ENCODE measurements around the gene PCK1.

PCK1 gene

DNA sequence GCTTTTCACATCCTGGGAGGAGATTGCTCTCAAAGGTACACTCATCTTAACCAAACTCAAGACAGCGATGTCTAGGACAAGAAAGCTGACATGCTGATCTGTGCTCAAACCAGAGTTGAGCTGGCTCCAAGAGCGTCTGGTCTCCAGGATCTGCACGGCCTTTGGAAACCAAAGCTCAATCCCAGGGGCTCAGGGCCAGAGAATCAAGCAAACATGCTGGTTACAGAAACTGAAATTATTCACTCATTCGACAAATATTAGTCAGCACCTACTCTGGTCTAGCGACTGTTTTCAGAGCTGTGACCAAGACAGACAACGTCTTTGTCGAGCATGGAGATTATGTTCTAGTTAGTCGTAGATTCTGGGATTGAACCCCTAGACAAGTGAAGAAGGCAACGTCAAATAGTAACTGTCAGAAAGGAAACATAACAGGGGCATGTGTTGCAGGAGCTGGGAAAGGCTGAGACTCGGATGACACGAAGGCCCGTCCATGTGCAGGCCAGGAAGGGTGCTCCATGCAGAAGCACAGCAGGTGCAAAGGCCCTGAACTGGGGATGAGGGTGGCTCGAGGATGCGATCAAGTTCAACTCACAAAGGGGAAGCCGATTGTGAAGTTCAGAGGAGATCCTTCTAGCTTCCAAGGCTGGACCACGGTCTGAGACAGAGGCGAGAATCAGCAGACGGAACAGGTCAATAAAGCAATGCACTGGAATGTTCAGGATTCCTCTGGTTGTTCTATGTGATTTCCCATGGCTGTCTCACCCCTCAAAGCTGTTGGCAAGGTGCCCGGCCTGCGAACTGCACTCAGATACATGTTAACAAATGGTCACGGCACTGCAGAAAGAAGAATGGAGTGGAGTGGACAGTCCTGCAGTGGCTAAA lies 12.5 kb upstream of the PCK1 start:
- TF ChIP-seq, protein P1, sequence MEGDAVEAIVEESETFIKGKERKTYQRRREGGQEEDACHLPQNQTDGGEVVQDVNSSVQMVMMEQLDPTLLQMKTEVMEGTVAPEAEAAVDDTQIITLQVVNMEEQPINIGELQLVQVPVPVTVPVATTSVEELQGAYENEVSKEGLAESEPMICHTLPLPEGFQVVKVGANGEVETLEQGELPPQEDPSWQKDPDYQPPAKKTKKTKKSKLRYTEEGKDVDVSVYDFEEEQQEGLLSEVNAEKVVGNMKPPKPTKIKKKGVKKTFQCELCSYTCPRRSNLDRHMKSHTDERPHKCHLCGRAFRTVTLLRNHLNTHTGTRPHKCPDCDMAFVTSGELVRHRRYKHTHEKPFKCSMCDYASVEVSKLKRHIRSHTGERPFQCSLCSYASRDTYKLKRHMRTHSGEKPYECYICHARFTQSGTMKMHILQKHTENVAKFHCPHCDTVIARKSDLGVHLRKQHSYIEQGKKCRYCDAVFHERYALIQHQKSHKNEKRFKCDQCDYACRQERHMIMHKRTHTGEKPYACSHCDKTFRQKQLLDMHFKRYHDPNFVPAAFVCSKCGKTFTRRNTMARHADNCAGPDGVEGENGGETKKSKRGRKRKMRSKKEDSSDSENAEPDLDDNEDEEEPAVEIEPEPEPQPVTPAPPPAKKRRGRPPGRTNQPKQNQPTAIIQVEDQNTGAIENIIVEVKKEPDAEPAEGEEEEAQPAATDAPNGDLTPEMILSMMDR (IDR thresholded peaks at IDR 0.05; ENCODE audit: low read depth, low read length, missing control alignments) = no peak
- no peak overlapping the region for H3K4me3 ChIP-seq (ENCODE audit: low read depth, low read length)
- in situ Hi-C loops (cut with HindIII; ENCODE audit: low sequenced_read_pairs) = no loop called here
- DNase-seq (ENCODE audit: low read depth) = peak; percentile 11

DNA sequence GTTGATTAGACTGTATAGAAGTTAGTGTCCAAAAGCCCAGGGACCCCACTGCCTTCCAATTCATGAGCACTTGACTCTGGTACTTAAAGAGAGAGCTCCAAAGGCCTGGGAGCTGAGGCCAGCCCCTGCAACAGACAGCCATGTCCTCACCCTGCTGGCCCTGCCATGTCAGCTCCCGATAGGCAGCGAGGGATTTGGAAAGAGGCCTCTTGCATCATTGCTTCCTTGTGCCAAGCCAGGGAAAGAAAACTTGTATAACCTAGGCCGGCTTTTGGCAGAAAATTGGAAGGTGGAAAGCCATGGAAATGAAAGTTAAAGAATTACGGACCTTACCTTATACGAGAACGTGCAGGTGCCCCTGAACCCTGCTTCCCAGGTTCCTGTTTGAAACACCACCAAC lies 8.4 kb upstream of the PCK1 start:
- no peak overlapping the region for H3K4me3 ChIP-seq (ENCODE audit: low read depth, low read length)
- TF ChIP-seq, protein P1 (IDR thresholded peaks at IDR 0.05; ENCODE audit: low read depth, low read length, missing control alignments) = no peak
- in situ Hi-C loops (cut with HindIII; ENCODE audit: low sequenced_read_pairs) = no loop called here
- no peak for DNase-seq (ENCODE audit: low read depth)

DNA sequence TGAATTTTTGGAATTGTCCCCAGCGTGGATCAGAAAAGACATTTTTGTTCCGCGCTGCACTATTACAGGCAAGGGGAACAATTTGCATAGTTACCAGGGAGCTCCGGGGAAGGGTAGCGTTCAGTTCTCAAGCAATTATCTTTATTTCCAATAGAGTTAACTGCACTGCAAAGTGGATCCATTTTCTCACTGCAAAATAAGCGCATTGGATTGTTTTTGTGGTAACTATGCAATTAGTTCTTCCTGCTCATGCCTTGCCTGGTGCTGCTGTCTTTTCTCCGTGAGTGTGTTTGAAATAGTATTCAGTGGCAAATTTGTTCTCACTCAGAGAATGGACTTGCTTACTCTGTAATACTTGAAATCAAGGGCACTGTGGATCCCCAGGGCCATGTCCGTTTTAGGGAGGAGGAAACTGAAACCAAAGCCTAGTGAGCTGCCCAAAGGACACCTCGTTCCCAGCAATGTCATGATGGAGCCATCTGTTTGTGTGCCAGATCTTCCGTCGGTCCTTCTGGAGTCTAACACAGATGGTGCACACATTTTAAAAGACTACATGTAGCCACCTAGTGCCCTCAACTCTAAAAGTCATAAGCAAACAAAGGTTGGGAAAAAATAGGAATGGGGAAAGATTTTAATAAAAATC lies 7.4 kb upstream of the PCK1 start:
- in situ Hi-C loops (cut with HindIII; ENCODE audit: low sequenced_read_pairs) = no loop called here
- no peak overlapping the region for H3K4me3 ChIP-seq (ENCODE audit: low read depth, low read length)
- DNase-seq (ENCODE audit: low read depth) = no peak
- TF ChIP-seq, protein P1 (IDR thresholded peaks at IDR 0.05; ENCODE audit: low read depth, low read length, missing control alignments) = no peak

DNA sequence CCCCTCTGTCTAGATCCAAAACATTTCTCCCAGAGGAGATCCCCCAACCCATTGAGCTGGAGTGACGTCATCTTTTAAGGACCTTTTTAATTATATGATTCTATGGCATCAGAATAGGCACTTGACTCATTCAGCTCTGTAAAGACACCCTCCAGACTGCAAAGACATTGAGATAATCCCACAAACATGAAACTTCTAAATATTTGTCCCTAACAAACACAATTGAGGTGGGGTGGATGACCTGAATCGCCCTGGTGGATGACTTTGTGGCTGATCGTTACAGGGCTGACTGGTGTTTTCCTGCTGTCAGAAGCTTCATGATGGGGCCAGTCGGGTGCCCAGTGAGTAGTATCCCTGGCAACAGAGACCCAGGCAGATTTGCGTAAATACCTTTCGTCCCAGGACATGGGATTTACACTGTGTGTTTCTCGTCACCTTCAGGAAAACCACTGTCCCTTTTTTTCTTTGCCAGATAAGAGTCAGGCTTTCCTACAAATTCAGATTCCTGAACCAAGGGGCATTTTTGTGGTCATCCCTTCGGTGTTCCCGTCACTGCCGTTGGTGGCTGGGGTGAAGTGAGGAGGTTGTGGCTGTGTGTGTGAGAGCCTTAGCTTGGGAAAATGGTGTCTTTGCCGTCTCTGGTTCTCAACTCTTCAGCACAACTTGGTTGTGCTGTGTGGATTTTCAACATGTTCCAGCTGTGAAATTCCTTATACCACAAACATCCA lies 5.3 kb upstream of the PCK1 start:
- H3K4me3 ChIP-seq (ENCODE audit: low read depth, low read length) = no peak overlapping the region
- TF ChIP-seq, protein P1 (IDR thresholded peaks at IDR 0.05; ENCODE audit: low read depth, low read length, missing control alignments) = no peak
- no peak for DNase-seq (ENCODE audit: low read depth)
- in situ Hi-C loops (cut with HindIII; ENCODE audit: low sequenced_read_pairs) = no loop called here

DNA sequence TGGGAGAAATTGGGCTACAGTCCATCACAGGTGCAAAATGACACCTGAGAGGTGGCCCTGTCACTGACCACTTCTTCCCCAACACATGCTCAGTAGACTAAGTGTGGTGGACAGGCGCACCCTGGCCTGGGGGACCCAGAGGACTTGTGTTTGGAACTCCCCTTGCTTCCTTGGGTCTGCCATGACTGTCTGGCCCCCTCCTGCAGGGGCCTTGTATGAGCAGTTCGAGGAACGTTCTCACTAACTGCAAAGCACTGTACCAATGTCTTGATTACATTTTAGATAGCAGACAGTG lies 4.0 kb upstream of the PCK1 start:
- H3K4me3 ChIP-seq (ENCODE audit: low read depth, low read length) = no peak overlapping the region
- in situ Hi-C loops (cut with HindIII; ENCODE audit: low sequenced_read_pairs) = no loop called here
- TF ChIP-seq, protein P1 (IDR thresholded peaks at IDR 0.05; ENCODE audit: low read depth, low read length, missing control alignments) = no peak
- DNase-seq (ENCODE audit: low read depth) = no peak

DNA sequence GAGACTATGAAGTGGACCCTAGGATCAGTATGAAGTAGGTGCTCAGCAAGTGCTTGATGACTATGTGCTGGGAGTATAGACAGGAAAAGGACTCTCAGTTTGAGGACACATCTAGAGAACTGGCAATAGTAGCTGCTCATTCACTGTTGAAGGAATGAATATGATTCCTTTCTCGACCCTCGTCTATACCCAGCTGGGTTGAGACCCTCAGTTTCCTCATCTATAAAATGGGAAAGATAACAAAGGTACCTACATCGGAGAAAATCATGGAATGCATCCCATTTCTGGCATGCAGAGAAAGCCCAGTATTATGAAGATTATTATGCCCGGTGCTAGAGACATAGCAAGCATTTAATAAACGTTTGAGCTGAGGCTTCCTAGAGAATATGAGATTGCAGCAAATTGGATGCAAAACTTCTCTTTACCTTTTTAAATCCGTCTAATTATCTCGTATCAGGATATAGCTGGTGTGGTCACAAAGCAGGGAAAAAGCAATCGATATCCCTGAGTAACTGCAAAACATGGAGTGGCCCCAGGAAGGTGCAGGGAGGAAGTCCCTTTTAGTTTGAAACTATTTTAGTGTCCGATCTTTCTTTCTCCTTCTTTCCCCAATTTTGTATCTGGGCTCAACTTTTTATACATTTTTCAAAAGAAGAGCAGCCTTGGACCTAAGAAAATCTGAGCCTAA lies 2.8 kb upstream of the PCK1 start:
- no peak overlapping the region for H3K4me3 ChIP-seq (ENCODE audit: low read depth, low read length)
- TF ChIP-seq, protein P1 (IDR thresholded peaks at IDR 0.05; ENCODE audit: low read depth, low read length, missing control alignments) = no peak
- no peak for DNase-seq (ENCODE audit: low read depth)
- in situ Hi-C loops (cut with HindIII; ENCODE audit: low sequenced_read_pairs) = no loop called here
